Activated CD4-positive, alpha-beta T cell treated with anti-CD3 and anti-CD28 coated beads for 36 hours (primary cell): ENCODE measurements around the gene MAP7. TPM values are rescaled to one million over a fixed set of nuclear protein-coding genes. Genes with fewer than 3 reads are reported as not detected.
"Not testable (repeated sequence)": the region's sequence is repeated elsewhere in the genome, so short reads cannot be mapped to it uniquely, and the experiment has no call there.

Source experiments
- ATAC-seq: fragments of 200-7000 bp; cut with Tn5 transposase; one replicate; pipeline ENCODE4 v1.10.0; 2021; ENCODE audit warnings: mild to moderate bottlenecking, moderate library complexity
- CTCF ChIA-PET: fragments of 350-600 bp; sonication (Branson Sonifier 250); formaldehyde crosslinking; loops from one replicate; lab custom pipeline; 2021; ENCODE audit warnings: antibody characterized with exemption; lab: Charles Lee
- POLR2A ChIA-PET: fragments of 350-600 bp; sonication (Branson Sonifier 250); formaldehyde crosslinking; loops from one replicate; lab custom pipeline; 2021; ENCODE audit warnings: antibody characterized with exemption, inconsistent platforms; lab: Charles Lee
- DNase-seq: peaks from one replicate; pipeline ENCODE4 v3.0.0-alpha.2; 2020
- H3K27ac Mint-ChIP-seq: one replicate; pipeline ENCODE4 v1.8.0; 2021; ENCODE audit warnings: mixed read lengths
- H3K27me3 Mint-ChIP-seq: one replicate; pipeline ENCODE4 v1.8.0; 2021; ENCODE audit warnings: mixed read lengths
- H3K36me3 Mint-ChIP-seq: one replicate; pipeline ENCODE4 v1.8.0; 2021; ENCODE audit warnings: low read depth, mixed read lengths
- H3K4me1 Mint-ChIP-seq: one replicate; pipeline ENCODE4 v1.8.0; 2021; ENCODE audit warnings: mixed read lengths
- H3K4me3 Mint-ChIP-seq: one replicate; pipeline ENCODE4 v1.8.0; 2021; ENCODE audit warnings: mild to moderate bottlenecking, moderate library complexity, mixed read lengths
- H3K9me3 Mint-ChIP-seq: one replicate; pipeline ENCODE4 v1.8.0; 2021; ENCODE audit warnings: low read depth, mixed read lengths
- intact Hi-C, 2 experiments: fragments of 100-400 bp; cut with DNase I in 1 of 2; cut with micrococcal nuclease in 1 of 2; formaldehyde crosslinking; loops; one replicate each; pipeline versions ENCODE4 v1.14.2 to v1.15.1; 2022 to 2024; cut with DNase I, micrococcal nuclease
- total RNA-seq, 2 experiments: library from RNA; stranded (reverse); gene quantifications; one replicate each; pipeline ENCODE4 v1.2.3, GENCODE V29; 2021

The MAP7 gene
- total RNA-seq, 2 experiments from 2014 or later = 2.1 to 3.1 TPM

DNA sequence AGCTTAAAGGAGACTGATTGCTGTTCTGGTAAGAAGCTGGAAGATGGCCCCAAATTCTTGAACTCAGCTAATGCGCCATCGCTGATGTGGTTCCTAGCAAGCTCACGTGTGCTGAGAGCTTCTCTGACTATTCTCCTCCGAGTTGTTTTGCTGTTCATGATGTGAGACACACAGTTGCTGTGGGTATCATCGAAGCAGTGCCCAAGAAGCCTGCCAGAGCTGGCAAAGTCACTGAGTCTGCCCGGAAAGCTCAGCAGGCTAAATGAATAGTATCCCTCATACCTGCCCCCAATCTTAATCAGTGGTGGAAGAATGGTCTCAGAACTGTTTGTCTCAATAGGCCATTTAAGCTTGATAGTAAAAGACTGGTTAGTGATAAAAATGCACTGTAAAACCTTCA, 232.3 kb downstream of the MAP7 start:
- no peak for ATAC-seq
- no peaks in the 10 kb centered on the region for H3K36me3 Mint-ChIP-seq
- no peaks in the 10 kb centered on the region for H3K9me3 Mint-ChIP-seq
- POLR2A ChIA-PET = no interaction called here
- CTCF ChIA-PET = interaction anchor here (0.7 to 3.2 kb wide), 13 partner anchors 11 to 812 kb away, joined by 3 to 14 read pairs (median 4); partner anchors contain the start of gene BCLAF1
- no peak for DNase-seq
- no peaks in the 10 kb centered on the region for H3K4me1 Mint-ChIP-seq
- H3K27ac Mint-ChIP-seq = no peak overlapping the region
- H3K27me3 Mint-ChIP-seq = no peaks in the 10 kb centered on the region
- no peak overlapping the region for H3K4me3 Mint-ChIP-seq
- intact Hi-C loops = loop anchor here (1.0 to 5.0 kb wide), 8 partner anchors 27 to 867 kb away; partner anchors contain the start of gene MTFR2 (in 2 of the 2)

DNA sequence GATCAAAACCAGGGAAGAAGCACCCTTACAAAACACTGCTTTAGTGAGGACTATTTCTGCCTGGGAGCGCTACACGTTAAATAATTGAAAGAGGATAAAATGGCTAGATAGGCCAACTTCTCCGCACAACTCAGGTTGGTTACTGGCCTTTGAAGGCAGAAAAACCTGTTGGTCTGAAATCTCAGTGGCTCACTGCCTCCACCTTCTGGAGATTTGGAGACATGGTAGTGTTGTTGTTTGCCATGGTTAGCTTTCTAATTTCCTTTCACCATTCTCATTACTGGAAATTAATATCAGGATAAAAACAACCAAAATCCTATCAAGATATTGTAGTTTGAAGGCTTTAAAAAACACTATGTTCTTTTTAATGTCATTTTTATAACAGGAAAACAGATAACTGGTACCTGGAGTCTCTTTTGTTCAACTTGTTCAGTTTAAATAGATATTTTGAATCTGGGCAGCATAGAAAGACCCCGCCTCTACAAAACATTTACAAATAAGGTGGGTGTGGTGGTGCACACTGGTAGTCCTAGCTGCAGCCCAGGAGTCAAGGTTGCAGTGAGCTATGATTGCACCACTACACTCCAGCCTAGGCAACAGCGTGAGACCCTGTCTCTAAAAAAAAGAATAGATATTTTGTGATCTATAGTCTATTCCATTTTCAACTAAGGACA, 233.1 kb downstream of the MAP7 start:
- peak; percentile 75 for DNase-seq
- H3K27me3 Mint-ChIP-seq = no peaks in the 10 kb centered on the region
- peak; percentile 88 for ATAC-seq
- H3K4me3 Mint-ChIP-seq = no peak overlapping the region
- POLR2A ChIA-PET = no interaction called here
- intact Hi-C loops = loop anchor here (1.0 to 5.0 kb wide), 8 partner anchors 26 to 866 kb away; partner anchors contain the start of gene MTFR2 (in 2 of the 2)
- H3K36me3 Mint-ChIP-seq = no peaks in the 10 kb centered on the region
- H3K4me1 Mint-ChIP-seq = no peaks in the 10 kb centered on the region
- no peak overlapping the region for H3K27ac Mint-ChIP-seq
- CTCF ChIA-PET = interaction anchor here (0.7 to 3.2 kb wide), 16 partner anchors 9 to 811 kb away, joined by 3 to 14 read pairs (median 4); partner anchors contain the start of gene BCLAF1
- no peaks in the 10 kb centered on the region for H3K9me3 Mint-ChIP-seq

DNA sequence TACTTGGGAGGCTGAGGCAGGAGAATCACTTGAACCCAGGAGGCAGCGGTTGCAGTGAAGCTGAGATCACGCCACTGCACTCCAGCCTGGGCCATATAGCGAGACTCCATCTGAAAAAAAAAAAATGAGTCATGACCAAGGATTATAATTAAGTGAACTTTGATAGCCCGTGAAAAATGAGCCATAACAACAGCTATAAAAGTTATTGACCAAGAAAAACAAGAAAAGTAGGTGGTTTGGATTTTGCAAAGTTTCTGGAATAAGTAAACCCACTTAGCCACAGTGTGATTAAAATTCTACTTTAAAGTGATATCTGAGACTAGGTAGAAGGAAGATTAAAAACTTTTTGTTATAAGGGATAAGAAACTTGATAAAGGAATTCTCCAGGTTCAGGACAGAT, 234.6 kb downstream of the MAP7 start:
- DNase-seq = no peak
- H3K4me3 Mint-ChIP-seq = no peak overlapping the region
- intact Hi-C loops = loop anchor here (5.0 kb wide), 2 partner anchors 638 to 808 kb away; no protein-coding TSS in a partner anchor
- no peak for ATAC-seq
- CTCF ChIA-PET = interaction anchor here (0.7 to 1.6 kb wide), 4 partner anchors 15 to 385 kb away, joined by 3 read pairs; no protein-coding TSS in a partner anchor
- H3K27ac Mint-ChIP-seq = no peak overlapping the region
- POLR2A ChIA-PET = no interaction called here
- H3K36me3 Mint-ChIP-seq = no peaks in the 10 kb centered on the region
- no peaks in the 10 kb centered on the region for H3K9me3 Mint-ChIP-seq
- no peaks in the 10 kb centered on the region for H3K4me1 Mint-ChIP-seq
- H3K27me3 Mint-ChIP-seq = no peaks in the 10 kb centered on the region

- DNase-seq (no peak), ATAC-seq (no peak)
- H3K36me3 Mint-ChIP-seq = no peaks in the 10 kb centered on the region
- no peaks in the 10 kb centered on the region for H3K9me3 Mint-ChIP-seq
- H3K4me3 Mint-ChIP-seq = no peak overlapping the region
- H3K27ac Mint-ChIP-seq = no peak overlapping the region
- intact Hi-C loops = no loop called here
- POLR2A ChIA-PET = no interaction called here
- CTCF ChIA-PET = interaction anchor here (0.7 to 1.0 kb wide), 2 partner anchors 27 to 30 kb away, joined by 3 to 5 read pairs; no protein-coding TSS in a partner anchor
- no peaks in the 10 kb centered on the region for H3K4me1 Mint-ChIP-seq
- no peaks in the 10 kb centered on the region for H3K27me3 Mint-ChIP-seq
These were observed 237.2 kb downstream of the MAP7 start for GRCh38 chr6:136312975-136313374.

- Mint-ChIP-seq H3K4me3 (no peak overlapping the region), H3K27me3 (no peaks in the 10 kb centered on the region)
These were observed 240.4 kb downstream of the MAP7 start for GRCh38 chr6:136309729-136310311.

GRCh38 chr6:136309171-136309570, 241.1 kb downstream of the MAP7 start:
- no peak overlapping the region for H3K4me3 Mint-ChIP-seq
- CTCF ChIA-PET = interaction anchor here (1.0 kb wide), 1 partner anchor 13 kb away, joined by 3 read pairs; no protein-coding TSS in a partner anchor
- no peaks in the 10 kb centered on the region for H3K36me3 Mint-ChIP-seq
- intact Hi-C loops = no loop called here
- H3K4me1 Mint-ChIP-seq = no peaks in the 10 kb centered on the region
- ATAC-seq = no peak
- no peak for DNase-seq
- H3K27ac Mint-ChIP-seq = no peak overlapping the region
- H3K9me3 Mint-ChIP-seq = no peaks in the 10 kb centered on the region
- POLR2A ChIA-PET = no interaction called here
- no peaks in the 10 kb centered on the region for H3K27me3 Mint-ChIP-seq

More at GRCh38 chr6:136309729-136310311, 240.4 kb downstream of the MAP7 start:
- no peak for ATAC-seq
- ChIA-PET CTCF (interaction anchor here (0.6 to 1.0 kb wide), 3 partner anchors 9 to 22 kb away, joined by 3 to 5 read pairs (median 3); no protein-coding TSS in a partner anchor), POLR2A (no interaction called here)
- intact Hi-C loops = no loop called here
- no peak overlapping the region for H3K27ac Mint-ChIP-seq
- H3K4me1 Mint-ChIP-seq = no peaks in the 10 kb centered on the region
- no peak for DNase-seq
- no peaks in the 10 kb centered on the region for H3K36me3 Mint-ChIP-seq
- no peaks in the 10 kb centered on the region for H3K9me3 Mint-ChIP-seq

DNA sequence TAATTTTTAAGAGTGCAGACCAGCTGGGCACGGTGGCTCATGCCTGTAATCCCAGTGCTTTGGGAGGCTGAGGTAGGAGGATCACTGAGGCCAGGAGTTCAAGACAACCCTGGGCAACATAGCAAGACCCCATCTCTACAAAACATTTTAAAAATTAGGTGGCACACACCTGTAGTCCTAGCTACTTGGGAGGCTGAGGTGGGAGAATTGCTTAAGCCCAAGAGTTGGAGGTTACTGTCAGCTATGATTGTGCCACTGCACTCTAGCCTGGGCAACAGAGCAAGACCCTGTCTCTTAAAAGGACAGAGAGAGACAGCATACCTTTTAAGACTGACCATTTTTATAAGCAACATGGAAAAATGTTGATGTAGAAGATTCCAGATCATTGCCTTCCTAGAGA, 241.8 kb downstream of the MAP7 start:
- CTCF ChIA-PET = interaction anchor here (1.0 to 1.2 kb wide), 2 partner anchors 14 to 19 kb away, joined by 3 read pairs; partner anchors contain the start of gene BCLAF1
- intact Hi-C loops, DNase-seq, H3K27ac Mint-ChIP-seq, H3K9me3 Mint-ChIP-seq, H3K4me3 Mint-ChIP-seq, H3K4me1 Mint-ChIP-seq, H3K36me3 Mint-ChIP-seq, POLR2A ChIA-PET, ATAC-seq, H3K27me3 Mint-ChIP-seq: not testable (repeated sequence)

- DNase-seq (no peak), ATAC-seq (no peak)
- H3K4me1 Mint-ChIP-seq = no peaks in the 10 kb centered on the region
- H3K9me3 Mint-ChIP-seq = no peaks in the 10 kb centered on the region
- CTCF ChIA-PET = interaction anchor here (0.9 to 1.2 kb wide), 2 partner anchors 10 to 18 kb away, joined by 3 to 4 read pairs; partner anchors contain the start of gene BCLAF1
- H3K4me3 Mint-ChIP-seq = no peak overlapping the region
- intact Hi-C loops = no loop called here
- peaks cover 2% of the 10 kb centered on the region for H3K27me3 Mint-ChIP-seq
- no peak overlapping the region for H3K27ac Mint-ChIP-seq
- H3K36me3 Mint-ChIP-seq = no peaks in the 10 kb centered on the region
- POLR2A ChIA-PET = no interaction called here
These were observed 242.9 kb downstream of the MAP7 start for GRCh38 chr6:136307351-136307750.

- intact Hi-C loops = no loop called here
- Mint-ChIP-seq H3K27ac (no peak overlapping the region), H3K27me3 (peaks cover 2% of the 10 kb centered on the region), H3K9me3 (no peaks in the 10 kb centered on the region), H3K4me3 (no peak overlapping the region), H3K4me1 (no peaks in the 10 kb centered on the region), H3K36me3 (no peaks in the 10 kb centered on the region)
- ChIA-PET POLR2A (no interaction called here), CTCF (no interaction called here)
- ATAC-seq (no peak), DNase-seq (no peak)
These were observed 243.8 kb downstream of the MAP7 start for GRCh38 chr6:136306466-136306865.

- POLR2A ChIA-PET = no interaction called here
- Mint-ChIP-seq H3K27me3 (peaks cover 2% of the 10 kb centered on the region), H3K4me1 (no peaks in the 10 kb centered on the region), H3K36me3 (no peaks in the 10 kb centered on the region), H3K9me3 (no peaks in the 10 kb centered on the region), H3K4me3 (no peak overlapping the region), H3K27ac (no peak overlapping the region)
- no peak for ATAC-seq
- intact Hi-C loops = no loop called here
- no peak for DNase-seq
- CTCF ChIA-PET = interaction anchor here (0.6 to 1.5 kb wide), 3 partner anchors 17 to 245 kb away, joined by 3 read pairs; partner anchors contain the start of gene MAP7
These were observed 245.8 kb downstream of the MAP7 start for GRCh38 chr6:136304410-136304809.

DNA sequence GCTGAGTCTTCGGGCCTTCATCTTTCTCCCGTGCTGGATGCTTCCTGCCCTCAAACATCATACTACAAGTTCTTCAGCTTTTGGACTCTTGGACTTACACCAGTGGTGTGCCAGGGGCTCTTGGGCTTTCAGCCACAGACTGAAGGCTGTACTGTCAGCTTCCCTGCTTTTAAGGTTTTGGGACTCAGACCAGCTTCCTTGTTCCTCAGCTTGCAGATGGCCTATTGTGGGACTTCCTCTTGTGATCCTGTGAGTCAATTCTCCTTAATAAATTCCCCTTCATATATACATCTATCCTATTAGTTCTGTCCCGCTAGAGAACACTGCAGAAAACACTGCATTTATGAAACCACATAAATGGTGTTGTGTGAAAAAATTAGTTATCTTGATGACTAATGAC, 246.7 kb downstream of the MAP7 start:
- ATAC-seq (no peak), DNase-seq (no peak)
- H3K36me3 Mint-ChIP-seq = no peaks in the 10 kb centered on the region
- POLR2A ChIA-PET = no interaction called here
- intact Hi-C loops = no loop called here
- H3K4me3 Mint-ChIP-seq = no peak overlapping the region
- H3K27ac Mint-ChIP-seq = no peak overlapping the region
- H3K9me3 Mint-ChIP-seq = no peaks in the 10 kb centered on the region
- peaks cover 2% of the 10 kb centered on the region for H3K27me3 Mint-ChIP-seq
- CTCF ChIA-PET = interaction anchor here (0.6 to 1.5 kb wide), 2 partner anchors 246 to 798 kb away, joined by 3 to 4 read pairs; partner anchors contain the start of gene MAP7
- no peaks in the 10 kb centered on the region for H3K4me1 Mint-ChIP-seq
